HG03558 (cell line): ENCODE results near the gene LILRA2.
"Not testable (repeated sequence)": the region's sequence is repeated elsewhere in the genome, so short reads cannot be mapped to it uniquely, and the experiment has no call there.

Experiments
- ATAC-seq: cut with Tn5 transposase; IDR thresholded peaks from one replicate; pipeline ENCODE4 v1.9.1; 2021; ENCODE audit warnings: moderate number of reproducible peaks; ENCODE audit not compliant: unreplicated experiment; ENCODE audit errors: extremely low read depth

LILRA2 gene

GRCh38 chr19:54608205-54608604, 34.6 kb downstream of the LILRA2 start:
- no peak for ATAC-seq

GRCh38 chr19:54608792-54609191, 35.2 kb downstream of the LILRA2 start:
- ATAC-seq, result no peak

- no peak for ATAC-seq
Measured at GRCh38 chr19:54609356-54609791, 35.8 kb downstream of the LILRA2 start.

- ATAC-seq, result no peak
Measured at GRCh38 chr19:54612428-54612827, 38.8 kb downstream of the LILRA2 start.

- ATAC-seq, result no peak
Measured at GRCh38 chr19:54614726-54615125, 41.1 kb downstream of the LILRA2 start.

- no peak for ATAC-seq
Measured at GRCh38 chr19:54616057-54616456, 42.5 kb downstream of the LILRA2 start.

GRCh38 chr19:54616821-54617560, 43.4 kb downstream of the LILRA2 start:
- peak; percentile 58 for ATAC-seq

- no peak for ATAC-seq
Measured at GRCh38 chr19:54620464-54620863, 46.9 kb downstream of the LILRA2 start.

GRCh38 chr19:54622431-54622830, 48.8 kb downstream of the LILRA2 start:
- ATAC-seq, result no peak

- ATAC-seq, result not testable (repeated sequence)
Measured at GRCh38 chr19:54624234-54624633, 50.6 kb downstream of the LILRA2 start.

- ATAC-seq, result not testable (repeated sequence)
Measured at GRCh38 chr19:54624934-54625730, 51.5 kb downstream of the LILRA2 start.

- ATAC-seq, result no peak
Measured at GRCh38 chr19:54626757-54627156, 53.2 kb downstream of the LILRA2 start.

GRCh38 chr19:54627912-54628311, 54.3 kb downstream of the LILRA2 start:
- not testable (repeated sequence) for ATAC-seq

- ATAC-seq, result not testable (repeated sequence)
Measured at GRCh38 chr19:54630262-54630661, 56.7 kb downstream of the LILRA2 start, which contains the start of gene LILRB1. Gene LILRB1 (plus strand): TSS chr19:54630484. CDS start chr19:54631074, 590 bp downstream.

- no peak for ATAC-seq
Measured at GRCh38 chr19:54630782-54631181, 57.2 kb downstream of the LILRA2 start.

GRCh38 chr19:54631489-54632337, 58.1 kb downstream of the LILRA2 start:
- ATAC-seq, result not testable (repeated sequence)

- ATAC-seq, result not testable (repeated sequence)
Measured at GRCh38 chr19:54632517-54632916, 58.9 kb downstream of the LILRA2 start.

GRCh38 chr19:54633401-54633800, 59.8 kb downstream of the LILRA2 start:
- no peak for ATAC-seq

GRCh38 chr19:54636081-54636480, 62.5 kb downstream of the LILRA2 start:
- ATAC-seq, result not testable (repeated sequence)

- no peak for ATAC-seq
Measured at GRCh38 chr19:54638683-54639082, 65.1 kb downstream of the LILRA2 start.
